ENCODE measurements around the gene RNF223.

DNA sequence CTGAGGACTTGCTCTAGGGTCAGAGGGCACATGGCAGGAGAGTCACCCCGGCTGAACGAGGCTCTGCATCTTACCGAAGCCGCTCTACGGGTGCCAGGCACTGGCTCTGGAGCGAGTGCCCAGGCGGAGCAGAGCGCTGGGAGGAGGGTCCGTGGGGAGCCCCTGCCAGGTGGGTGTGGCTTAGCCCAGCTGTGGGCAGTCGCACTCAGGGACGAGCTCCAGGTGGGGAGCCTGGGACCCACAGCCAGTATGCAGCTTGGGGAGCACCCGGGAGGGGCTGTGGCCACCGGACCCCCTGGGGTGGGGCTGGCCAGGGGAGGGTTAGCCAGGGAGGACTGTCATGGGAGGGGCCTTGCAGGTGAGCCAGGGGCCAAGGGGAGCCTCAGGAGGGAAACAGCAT lies 50.4 kb downstream of the RNF223 start:
- TF ChIP-seq, protein P1, sequence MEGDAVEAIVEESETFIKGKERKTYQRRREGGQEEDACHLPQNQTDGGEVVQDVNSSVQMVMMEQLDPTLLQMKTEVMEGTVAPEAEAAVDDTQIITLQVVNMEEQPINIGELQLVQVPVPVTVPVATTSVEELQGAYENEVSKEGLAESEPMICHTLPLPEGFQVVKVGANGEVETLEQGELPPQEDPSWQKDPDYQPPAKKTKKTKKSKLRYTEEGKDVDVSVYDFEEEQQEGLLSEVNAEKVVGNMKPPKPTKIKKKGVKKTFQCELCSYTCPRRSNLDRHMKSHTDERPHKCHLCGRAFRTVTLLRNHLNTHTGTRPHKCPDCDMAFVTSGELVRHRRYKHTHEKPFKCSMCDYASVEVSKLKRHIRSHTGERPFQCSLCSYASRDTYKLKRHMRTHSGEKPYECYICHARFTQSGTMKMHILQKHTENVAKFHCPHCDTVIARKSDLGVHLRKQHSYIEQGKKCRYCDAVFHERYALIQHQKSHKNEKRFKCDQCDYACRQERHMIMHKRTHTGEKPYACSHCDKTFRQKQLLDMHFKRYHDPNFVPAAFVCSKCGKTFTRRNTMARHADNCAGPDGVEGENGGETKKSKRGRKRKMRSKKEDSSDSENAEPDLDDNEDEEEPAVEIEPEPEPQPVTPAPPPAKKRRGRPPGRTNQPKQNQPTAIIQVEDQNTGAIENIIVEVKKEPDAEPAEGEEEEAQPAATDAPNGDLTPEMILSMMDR (IDR thresholded peaks at IDR 0.05; ENCODE audit: low read depth, low read length), result no peak
- TF ChIP-seq POLR2A (IDR thresholded peaks at IDR 0.05; ENCODE audit: extremely low read depth, insufficient read length), result no peak
- TF ChIP-seq, protein P2, sequence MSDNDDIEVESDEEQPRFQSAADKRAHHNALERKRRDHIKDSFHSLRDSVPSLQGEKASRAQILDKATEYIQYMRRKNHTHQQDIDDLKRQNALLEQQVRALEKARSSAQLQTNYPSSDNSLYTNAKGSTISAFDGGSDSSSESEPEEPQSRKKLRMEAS (IDR thresholded peaks at IDR 0.05; ENCODE audit: low read depth, low read length), result no peak

All from NB4 (cell line).